MCF 10A (cell line): ENCODE data around the gene SRGN. TPM values are rescaled to one million over a fixed set of nuclear protein-coding genes. Genes with fewer than 3 reads are reported as not detected.

ENCODE experiments used
- BruUV-seq: library from RNA; stranded (reverse); fragments of 400-500 nt; replicated peaks from 2 replicates; lab custom pipeline; 2021; lab: Mats Ljungman, UMichigan
- CTCF ChIA-PET: fragments of 300-600 bp; sonication (Branson Sonifier 250); formaldehyde crosslinking; extraction: SDS; loops from one replicate; lab custom pipeline; 2021; ENCODE audit warnings: antibody characterized with exemption, inconsistent platforms; lab: Yijun Ruan, JAX
- POLR2A ChIA-PET: fragments of 300-600, 350-650 bp; sonication (Branson Sonifier 250); formaldehyde crosslinking; extraction: SDS; loops from one replicate; lab custom pipeline; 2020; ENCODE audit warnings: antibody characterized with exemption, inconsistent platforms; lab: Yijun Ruan, JAX
- DNase-seq: peaks from one replicate; pipeline ENCODE4 v3.0.0-alpha.2; 2018; ENCODE audit not compliant: unreplicated experiment
- H3K27ac Mint-ChIP-seq: one replicate; pipeline ENCODE4 v1.8.0; 2022; ENCODE audit warnings: mild to moderate bottlenecking, low read depth, mixed read lengths; ENCODE audit not compliant: unreplicated experiment
- H3K27me3 Mint-ChIP-seq: one replicate; pipeline ENCODE4 v1.8.0; 2022; ENCODE audit warnings: mixed read lengths; ENCODE audit not compliant: insufficient read depth, unreplicated experiment
- H3K36me3 Mint-ChIP-seq: one replicate; pipeline ENCODE4 v1.8.0; 2022; ENCODE audit warnings: mild to moderate bottlenecking, moderate library complexity, mixed read lengths; ENCODE audit not compliant: insufficient read depth, unreplicated experiment
- H3K4me1 Mint-ChIP-seq: one replicate; pipeline ENCODE4 v1.8.0; 2022; ENCODE audit warnings: mixed read lengths; ENCODE audit not compliant: insufficient read depth, unreplicated experiment
- H3K4me3 Mint-ChIP-seq: one replicate; pipeline ENCODE4 v1.8.0; 2022; ENCODE audit warnings: mild to moderate bottlenecking, moderate library complexity, mixed read lengths; ENCODE audit not compliant: unreplicated experiment
- H3K9me3 Mint-ChIP-seq: one replicate; pipeline ENCODE4 v1.8.0; 2022; ENCODE audit warnings: mixed read lengths; ENCODE audit not compliant: unreplicated experiment
- intact Hi-C: fragments of 100-400 bp; cut with micrococcal nuclease; formaldehyde crosslinking; loops from 2 replicates; pipeline ENCODE4 v1.14.1; 2022
- total RNA-seq: library from RNA; stranded (reverse); gene quantifications from 2 replicates; pipeline ENCODE4 v1.2.3, GENCODE V29; 2022
- TF ChIP-seq, protein P1 (sequence below): fragments of 200-600 bp; IDR thresholded peaks from one replicate; pipeline ENCODE4 v1.8.0; 2022; ENCODE audit warnings: antibody characterized with exemption, mild to moderate bottlenecking; ENCODE audit not compliant: unreplicated experiment

SRGN gene
- total RNA-seq, 1 experiment from 2014 or later, result 2.7 TPM

DNA sequence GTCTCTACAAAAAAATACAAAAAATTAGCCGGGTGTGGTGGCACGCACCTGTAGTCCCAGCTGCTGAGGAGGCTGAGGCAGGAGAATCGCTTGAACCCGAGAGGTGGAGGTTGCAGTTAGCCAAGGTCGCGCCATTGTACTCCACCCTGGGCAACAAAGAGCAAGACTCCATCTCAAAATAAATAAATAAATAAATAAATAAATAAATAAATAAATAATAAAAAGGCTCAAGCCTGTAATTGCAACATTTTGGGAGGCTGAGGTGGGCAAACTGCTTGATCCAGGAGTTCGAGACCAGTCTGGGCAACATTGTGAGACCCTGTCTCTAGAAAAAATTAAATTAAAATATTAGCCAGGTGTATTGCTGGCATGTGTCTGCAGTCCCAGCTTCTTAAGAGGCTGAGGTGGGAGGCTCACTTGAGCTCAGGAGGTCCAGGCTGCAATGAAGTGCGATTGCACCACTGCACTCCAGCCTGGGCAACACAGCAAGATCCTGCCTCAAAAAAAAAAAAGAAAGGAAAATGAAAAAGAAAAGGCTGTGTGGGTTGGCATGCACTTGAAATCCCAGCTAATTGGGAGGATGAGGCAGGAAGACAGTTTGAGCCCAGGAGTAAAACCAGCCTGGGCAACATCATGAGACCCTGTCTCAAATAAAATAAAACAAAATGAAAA lies 27.6 kb upstream of the SRGN start:
- Mint-ChIP-seq H3K4me1 (peaks cover 16% of the 10 kb centered on the region), H3K27me3 (no peaks in the 10 kb centered on the region), H3K9me3 (no peaks in the 10 kb centered on the region), H3K36me3 (no peaks in the 10 kb centered on the region), H3K27ac (no peak overlapping the region), H3K4me3 (no peak overlapping the region)
- CTCF ChIA-PET, result interaction anchor here (0.6 to 0.7 kb wide), 3 partner anchors 37 to 61 kb away, joined by 5 to 6 read pairs (median 5); no protein-coding TSS in a partner anchor
- BruUV-seq, result no TSS peak
- intact Hi-C loops, result no loop called here
- POLR2A ChIA-PET, result interaction anchor here (0.6 to 1.2 kb wide), 4 partner anchors 11 to 77 kb away, joined by 3 to 5 read pairs (median 3); no protein-coding TSS in a partner anchor
- DNase-seq, result no peak
- TF ChIP-seq, protein P1, sequence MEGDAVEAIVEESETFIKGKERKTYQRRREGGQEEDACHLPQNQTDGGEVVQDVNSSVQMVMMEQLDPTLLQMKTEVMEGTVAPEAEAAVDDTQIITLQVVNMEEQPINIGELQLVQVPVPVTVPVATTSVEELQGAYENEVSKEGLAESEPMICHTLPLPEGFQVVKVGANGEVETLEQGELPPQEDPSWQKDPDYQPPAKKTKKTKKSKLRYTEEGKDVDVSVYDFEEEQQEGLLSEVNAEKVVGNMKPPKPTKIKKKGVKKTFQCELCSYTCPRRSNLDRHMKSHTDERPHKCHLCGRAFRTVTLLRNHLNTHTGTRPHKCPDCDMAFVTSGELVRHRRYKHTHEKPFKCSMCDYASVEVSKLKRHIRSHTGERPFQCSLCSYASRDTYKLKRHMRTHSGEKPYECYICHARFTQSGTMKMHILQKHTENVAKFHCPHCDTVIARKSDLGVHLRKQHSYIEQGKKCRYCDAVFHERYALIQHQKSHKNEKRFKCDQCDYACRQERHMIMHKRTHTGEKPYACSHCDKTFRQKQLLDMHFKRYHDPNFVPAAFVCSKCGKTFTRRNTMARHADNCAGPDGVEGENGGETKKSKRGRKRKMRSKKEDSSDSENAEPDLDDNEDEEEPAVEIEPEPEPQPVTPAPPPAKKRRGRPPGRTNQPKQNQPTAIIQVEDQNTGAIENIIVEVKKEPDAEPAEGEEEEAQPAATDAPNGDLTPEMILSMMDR, result no peak

DNA sequence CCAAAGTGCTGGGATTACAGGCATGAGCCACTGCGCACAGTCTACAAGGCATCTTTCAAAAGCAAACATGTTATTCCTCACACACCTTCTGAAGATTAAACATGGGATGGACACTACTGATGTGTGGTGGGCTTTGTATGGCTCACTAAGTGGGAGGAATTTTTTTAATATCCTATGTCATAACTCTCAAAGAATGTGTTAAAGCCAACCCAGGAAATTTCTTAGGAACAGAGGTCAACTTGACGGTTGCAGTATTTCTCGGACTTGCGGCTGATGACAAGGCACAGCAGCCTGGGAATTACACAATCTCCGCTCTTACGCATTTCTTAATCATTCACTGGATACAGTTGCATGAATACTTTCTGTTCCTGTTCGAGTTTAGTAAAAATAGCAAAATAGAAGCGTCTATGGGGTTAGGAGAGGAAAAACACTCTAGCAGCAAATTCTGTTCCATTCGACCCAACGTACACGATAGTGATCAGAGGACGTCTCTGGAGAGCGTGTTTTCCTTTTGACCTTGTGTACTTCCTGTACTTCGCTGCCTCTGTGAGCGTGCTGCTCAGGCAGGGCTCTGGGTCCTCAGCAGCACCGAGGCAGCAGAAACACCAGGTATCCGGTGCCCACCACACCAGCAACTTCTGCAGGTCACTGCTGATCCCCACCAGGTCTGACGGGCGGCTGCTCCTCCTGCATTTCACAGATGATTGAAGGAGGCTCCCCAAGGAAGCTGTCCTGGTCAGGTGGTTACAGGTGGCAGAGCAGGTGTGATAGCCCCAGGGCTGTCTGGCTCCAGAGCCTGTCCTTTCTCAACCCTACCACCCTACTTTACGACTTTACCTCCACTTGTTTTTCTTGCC lies 26.4 kb upstream of the SRGN start:
- Mint-ChIP-seq H3K27ac (peak overlapping the region; percentile 59), H3K36me3 (no peaks in the 10 kb centered on the region), H3K9me3 (no peaks in the 10 kb centered on the region), H3K4me3 (peak overlapping the region; percentile 75), H3K27me3 (no peaks in the 10 kb centered on the region), H3K4me1 (peaks cover 27% of the 10 kb centered on the region)
- BruUV-seq, result TSS peak; percentile 94
- TF ChIP-seq, protein P1, result no peak
- intact Hi-C loops, result no loop called here
- POLR2A ChIA-PET, result interaction anchor here (0.7 to 1.6 kb wide), 10 partner anchors 16 to 378 kb away, joined by 3 to 11 read pairs (median 4); no protein-coding TSS in a partner anchor
- CTCF ChIA-PET, result interaction anchor here (0.9 to 1.0 kb wide), 2 partner anchors 22 to 31 kb away, joined by 3 to 4 read pairs; no protein-coding TSS in a partner anchor
- DNase-seq, result peak; percentile 95

DNA sequence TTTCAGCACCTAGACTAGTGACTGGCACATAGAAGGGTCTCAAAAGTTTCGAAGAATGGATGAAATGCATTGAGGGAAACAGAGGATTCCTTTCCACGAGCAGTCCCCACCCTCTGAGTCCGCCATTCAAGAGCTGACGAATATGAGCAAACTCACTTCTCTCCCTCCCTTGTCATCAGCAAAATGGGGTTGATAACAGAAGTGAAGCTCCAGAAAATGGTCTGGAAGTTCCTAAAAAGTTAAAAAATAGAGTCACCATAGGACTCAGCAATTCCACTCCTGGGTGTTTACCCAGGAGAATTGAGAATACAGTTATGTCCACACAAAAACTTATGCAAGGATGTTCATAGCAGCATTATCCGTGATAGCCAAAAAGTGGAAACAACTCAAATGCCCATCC lies 25.0 kb upstream of the SRGN start:
- Mint-ChIP-seq H3K36me3 (no peaks in the 10 kb centered on the region), H3K4me3 (no peak overlapping the region), H3K9me3 (no peaks in the 10 kb centered on the region), H3K4me1 (peaks cover 21% of the 10 kb centered on the region), H3K27me3 (no peaks in the 10 kb centered on the region), H3K27ac (peak overlapping the region; percentile 59)
- DNase-seq, result no peak
- CTCF ChIA-PET, result interaction anchor here (0.9 kb wide), 1 partner anchor 21 kb away, joined by 4 read pairs; no protein-coding TSS in a partner anchor
- no TSS peak for BruUV-seq
- TF ChIP-seq, protein P1, result no peak
- POLR2A ChIA-PET, result interaction anchor here (1.5 to 1.6 kb wide), 2 partner anchors 17 to 60 kb away, joined by 3 to 11 read pairs; no protein-coding TSS in a partner anchor
- intact Hi-C loops, result no loop called here
